Left ventricle myocardium inferior (tissue), 1 donor: Measurements from ENCODE around the gene PPIF. TPM values are rescaled to one million over a fixed set of nuclear protein-coding genes. Genes with fewer than 3 reads are reported as not detected.

ENCODE experiments used
- DNase-seq: peaks from one replicate; pipeline ENCODE4 v3.0.0-alpha.2; 2020
- H3K27ac ChIP-seq: fragments of 200-600 bp; replicated peaks from 2 replicates; pipeline ENCODE4 v1.8.0; 2021
- H3K27me3 ChIP-seq: fragments of 200-600 bp; 2 replicates; pipeline ENCODE4 v1.8.0; 2021; ENCODE audit warnings: low read depth
- H3K36me3 ChIP-seq: fragments of 200-600 bp; 2 replicates; pipeline ENCODE4 v1.8.0; 2021
- H3K4me1 ChIP-seq: fragments of 200-600 bp; 2 replicates; pipeline ENCODE4 v1.8.0; 2021
- H3K4me3 ChIP-seq: fragments of 200-600 bp; 2 replicates; pipeline ENCODE4 v1.8.0; 2021; ENCODE audit warnings: mild to moderate bottlenecking, moderate library complexity
- H3K9me3 ChIP-seq: fragments of 200-600 bp; replicated peaks from 2 replicates; pipeline ENCODE4 v1.8.0; 2021
- intact Hi-C: fragments of 100-400 bp; cut with micrococcal nuclease; formaldehyde crosslinking; loops from one replicate; pipeline ENCODE4 v1.11.0; 2022
- long read RNA-seq: library from polyadenylated mRNA; unstranded; transcript quantifications from one replicate; pipeline ENCODE4 v2.0.0, GENCODE V29; 2021
- total RNA-seq: library from RNA; stranded (reverse); fragmentation: NEBNext Ultra II Directional; extraction: Animal tissue kit (Norgen Biotek cat#: 25700); gene quantifications from one replicate; pipeline ENCODE4 v1.2.1, GENCODE V29; 2021
- TF ChIP-seq, protein P1 (sequence below): fragments of 200-600 bp; IDR thresholded peaks from 2 replicates; pipeline ENCODE4 v1.8.0; 2021; ENCODE audit warnings: antibody characterized with exemption, mild to moderate bottlenecking, borderline replicate concordance
- donor health status: DM: no; HTN: yes; CAD: no; lungs with severe emphysema.

The PPIF gene
- 150 TPM for total RNA-seq
- long read RNA-seq, transcript PPIF-202 (6 exons, 821 nt), result minor isoform, 11 of 389 reads
- long read RNA-seq, transcript PPIF-201 (6 exons, 2,190 nt), result major isoform, 348 of 389 reads
- long read RNA-seq, partial matches to known transcripts, result 12 of 389 reads
- long read RNA-seq, other reads (novel, unspliced or antisense), result 17 of 389 reads

DNA sequence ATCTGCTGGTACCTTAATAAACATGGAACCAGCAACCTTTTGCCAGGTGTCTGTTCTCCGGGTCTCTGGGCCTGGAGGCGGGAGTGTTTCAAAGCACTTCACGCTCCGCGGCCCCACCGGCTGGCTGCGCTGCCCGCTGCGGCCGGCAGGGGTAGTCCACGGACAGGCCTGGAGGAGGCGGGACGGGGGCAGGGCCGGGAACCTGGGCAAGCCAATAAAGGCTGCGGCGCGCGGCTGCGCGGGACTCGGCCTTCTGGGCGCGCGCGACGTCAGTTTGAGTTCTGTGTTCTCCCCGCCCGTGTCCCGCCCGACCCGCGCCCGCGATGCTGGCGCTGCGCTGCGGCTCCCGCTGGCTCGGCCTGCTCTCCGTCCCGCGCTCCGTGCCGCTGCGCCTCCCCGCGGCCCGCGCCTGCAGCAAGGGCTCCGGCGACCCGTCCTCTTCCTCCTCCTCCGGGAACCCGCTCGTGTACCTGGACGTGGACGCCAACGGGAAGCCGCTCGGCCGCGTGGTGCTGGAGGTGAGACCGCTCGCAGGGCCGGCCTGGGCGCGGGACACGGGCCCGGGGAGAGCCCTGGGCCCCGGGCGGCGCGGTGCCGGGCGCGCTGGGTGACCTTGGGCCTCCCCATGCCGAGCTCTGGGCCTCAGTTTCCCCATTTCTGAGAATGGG is at the start of gene PPIF:
PPIF (plus strand) TSS at position 244 of the 668 bp plus-strand sequence; CDS start at position 324, 80 bp downstream.
- Histone ChIP-seq H3K27ac (peak within 1 kb of the TSS; percentile 95), H3K27me3 (no peaks in the 10 kb centered on the region), H3K9me3 (no peaks in the 10 kb centered on the region), H3K36me3 (peaks cover 38% of the 10 kb centered on the region), H3K4me3 (peak within 1 kb of the TSS; percentile 91), H3K4me1 (peaks cover 50% of the 10 kb centered on the region)
- TF ChIP-seq, protein P1, sequence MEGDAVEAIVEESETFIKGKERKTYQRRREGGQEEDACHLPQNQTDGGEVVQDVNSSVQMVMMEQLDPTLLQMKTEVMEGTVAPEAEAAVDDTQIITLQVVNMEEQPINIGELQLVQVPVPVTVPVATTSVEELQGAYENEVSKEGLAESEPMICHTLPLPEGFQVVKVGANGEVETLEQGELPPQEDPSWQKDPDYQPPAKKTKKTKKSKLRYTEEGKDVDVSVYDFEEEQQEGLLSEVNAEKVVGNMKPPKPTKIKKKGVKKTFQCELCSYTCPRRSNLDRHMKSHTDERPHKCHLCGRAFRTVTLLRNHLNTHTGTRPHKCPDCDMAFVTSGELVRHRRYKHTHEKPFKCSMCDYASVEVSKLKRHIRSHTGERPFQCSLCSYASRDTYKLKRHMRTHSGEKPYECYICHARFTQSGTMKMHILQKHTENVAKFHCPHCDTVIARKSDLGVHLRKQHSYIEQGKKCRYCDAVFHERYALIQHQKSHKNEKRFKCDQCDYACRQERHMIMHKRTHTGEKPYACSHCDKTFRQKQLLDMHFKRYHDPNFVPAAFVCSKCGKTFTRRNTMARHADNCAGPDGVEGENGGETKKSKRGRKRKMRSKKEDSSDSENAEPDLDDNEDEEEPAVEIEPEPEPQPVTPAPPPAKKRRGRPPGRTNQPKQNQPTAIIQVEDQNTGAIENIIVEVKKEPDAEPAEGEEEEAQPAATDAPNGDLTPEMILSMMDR, result peak; percentile 99
- peak; percentile 96 for DNase-seq
- intact Hi-C loops, result no loop called here

DNA sequence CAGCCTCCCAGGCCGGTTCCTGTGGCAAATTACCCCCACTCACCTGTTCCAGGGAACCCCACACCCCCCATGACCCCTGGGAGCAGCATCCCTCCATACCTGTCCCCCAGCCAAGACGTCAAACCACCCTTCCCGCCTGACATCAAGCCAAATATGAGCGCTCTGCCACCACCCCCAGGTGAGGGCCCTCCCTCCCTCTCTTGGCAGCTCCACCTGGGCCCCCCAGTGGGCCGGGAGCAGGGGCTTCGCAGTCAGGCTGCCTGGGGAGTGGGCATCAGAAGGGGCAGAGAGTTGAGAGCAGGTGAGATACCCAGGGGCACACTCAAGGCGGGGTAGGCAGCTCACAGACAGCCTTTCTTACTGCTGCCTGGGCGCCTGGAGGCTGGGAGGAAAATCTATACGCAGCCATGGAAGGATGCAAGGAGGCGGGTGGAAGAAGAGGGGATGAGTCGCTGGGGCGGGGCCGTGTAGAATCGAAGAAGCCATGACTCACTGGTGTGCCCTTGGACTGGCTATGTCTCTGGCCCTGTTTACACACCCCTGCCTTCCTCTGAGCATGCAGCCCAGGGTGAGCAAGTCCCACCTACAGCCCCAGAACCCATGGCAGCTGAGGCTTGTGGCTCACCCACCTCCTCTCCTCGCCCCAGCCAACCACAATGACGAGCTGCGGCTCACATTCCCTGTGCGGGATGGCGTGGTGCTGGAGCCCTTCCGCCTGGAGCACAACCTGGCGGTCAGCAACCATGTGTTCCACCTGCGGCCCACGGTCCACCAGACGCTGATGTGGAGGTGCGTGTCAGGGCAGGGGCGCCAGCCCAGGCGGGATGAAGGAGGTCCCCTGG is 48.6 kb upstream of the PPIF start:
- H3K4me1 ChIP-seq, result peaks cover 42% of the 10 kb centered on the region
- H3K9me3 ChIP-seq, result no peaks in the 10 kb centered on the region
- H3K4me3 ChIP-seq, result no peak overlapping the region
- TF ChIP-seq, protein P1, result no peak
- intact Hi-C loops, result no loop called here
- peaks cover 99% of the 10 kb centered on the region for H3K36me3 ChIP-seq
- peak overlapping the region; percentile 48 for H3K27ac ChIP-seq
- H3K27me3 ChIP-seq, result no peaks in the 10 kb centered on the region
- DNase-seq, result no peak

DNA sequence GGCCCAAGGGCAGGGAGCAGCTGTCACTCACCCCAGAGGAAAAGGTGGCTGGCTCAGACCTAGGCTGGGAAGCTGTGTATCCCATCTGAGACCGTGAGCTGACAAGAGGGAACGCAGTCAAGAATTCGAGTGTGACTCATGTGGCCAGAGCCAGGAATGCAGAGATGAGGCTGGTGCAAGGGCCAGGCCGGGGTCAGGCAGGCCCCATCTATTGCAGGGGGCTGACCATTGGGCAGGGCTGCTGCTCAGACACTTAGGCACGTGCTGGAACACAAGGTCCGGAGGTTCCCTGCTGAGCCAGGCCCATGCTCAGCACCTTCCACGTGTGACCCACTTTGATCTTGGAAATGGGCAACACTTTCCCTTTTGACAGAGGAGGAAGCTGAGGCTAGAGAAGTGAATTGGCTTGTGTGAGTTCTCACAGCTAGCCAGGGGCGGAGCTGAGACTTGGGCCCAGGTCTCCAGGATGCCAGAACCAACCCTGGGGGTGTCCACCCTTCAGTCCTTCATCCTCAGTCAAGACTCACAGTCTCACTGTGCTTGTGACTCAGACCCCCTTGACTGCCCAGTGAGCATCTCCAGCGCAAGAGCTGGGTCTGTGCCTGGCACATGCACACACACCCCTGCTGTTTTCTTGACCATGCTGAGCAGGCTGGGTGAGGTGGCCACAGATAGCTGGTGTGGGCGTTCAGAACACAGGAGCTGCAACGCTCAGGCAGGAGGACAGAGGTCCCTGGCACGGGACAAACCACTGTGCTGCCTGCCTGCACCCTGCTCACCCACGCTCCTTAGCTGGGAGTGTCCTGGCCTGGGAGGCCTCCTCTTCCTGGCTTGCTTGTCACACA is 47.6 kb upstream of the PPIF start:
- no peak overlapping the region for H3K4me3 ChIP-seq
- H3K27ac ChIP-seq, result peak overlapping the region; percentile 48
- no peaks in the 10 kb centered on the region for H3K9me3 ChIP-seq
- no peaks in the 10 kb centered on the region for H3K27me3 ChIP-seq
- H3K4me1 ChIP-seq, result peaks cover 32% of the 10 kb centered on the region
- intact Hi-C loops, result no loop called here
- DNase-seq, result no peak
- peaks cover 99% of the 10 kb centered on the region for H3K36me3 ChIP-seq
- TF ChIP-seq, protein P1, result no peak

DNA sequence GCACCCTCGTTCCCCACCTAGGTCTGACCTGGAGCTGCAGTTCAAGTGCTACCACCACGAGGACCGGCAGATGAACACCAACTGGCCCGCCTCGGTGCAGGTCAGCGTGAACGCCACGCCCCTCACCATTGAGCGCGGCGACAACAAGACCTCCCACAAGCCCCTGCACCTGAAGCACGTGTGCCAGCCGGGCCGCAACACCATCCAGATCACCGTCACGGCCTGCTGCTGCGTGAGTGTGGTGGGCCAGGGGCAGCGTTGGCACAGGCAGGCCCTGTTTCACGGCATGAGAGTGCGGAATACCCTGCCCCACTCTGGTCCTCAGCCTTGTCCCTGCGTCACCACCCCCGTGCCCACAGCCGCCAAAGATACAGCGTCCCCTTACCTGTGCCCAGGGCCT is 46.6 kb upstream of the PPIF start:
- DNase-seq, result no peak
- intact Hi-C loops, result no loop called here
- Histone ChIP-seq H3K9me3 (no peaks in the 10 kb centered on the region), H3K4me1 (peaks cover 25% of the 10 kb centered on the region), H3K27ac (no peak overlapping the region), H3K4me3 (no peak overlapping the region), H3K27me3 (no peaks in the 10 kb centered on the region), H3K36me3 (peaks cover 99% of the 10 kb centered on the region)
- TF ChIP-seq, protein P1, result no peak
